ENCODE data around the gene CPEB4.

Gene CPEB4

GRCh38 chr5:173887610-173888472 lies at the start of gene CPEB4:
TSS of gene CPEB4 (plus strand) at chr5:173888349. CDS start at chr5:173889734, 1,385 bp downstream.
- peak; percentile 100 for DNase-seq (ENCODE audit: low read depth, low spot score)

DNA sequence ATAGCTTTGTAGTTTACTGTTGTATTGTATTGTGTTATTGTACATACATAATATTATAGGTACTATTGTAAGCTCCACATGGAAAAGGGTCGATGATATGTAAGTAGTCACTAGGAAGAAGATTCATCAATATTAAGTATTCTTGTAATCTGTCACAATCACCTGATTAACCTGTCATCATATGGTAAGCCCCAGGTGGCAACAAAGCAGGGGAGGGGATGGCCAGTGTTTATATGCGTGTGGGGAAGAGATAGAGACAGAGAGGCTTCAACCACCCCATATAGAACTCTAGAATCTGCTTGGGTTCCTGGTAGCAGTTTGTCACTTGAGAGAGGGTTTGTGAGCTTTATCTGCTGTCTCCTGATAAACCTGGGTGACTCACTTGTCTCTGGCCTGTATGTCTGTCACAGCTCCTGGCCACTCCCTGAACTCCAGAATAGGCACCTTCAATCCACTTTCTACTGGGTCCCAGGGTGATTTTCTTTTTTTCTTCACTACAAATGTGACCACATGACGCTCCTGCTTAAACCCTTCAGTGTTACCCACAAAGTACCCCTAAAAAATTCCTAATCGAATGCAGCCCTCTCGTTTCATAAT lies 48.9 kb upstream of the CPEB4 start:
- DNase-seq (ENCODE audit: low read depth, low spot score) = no peak

DNA sequence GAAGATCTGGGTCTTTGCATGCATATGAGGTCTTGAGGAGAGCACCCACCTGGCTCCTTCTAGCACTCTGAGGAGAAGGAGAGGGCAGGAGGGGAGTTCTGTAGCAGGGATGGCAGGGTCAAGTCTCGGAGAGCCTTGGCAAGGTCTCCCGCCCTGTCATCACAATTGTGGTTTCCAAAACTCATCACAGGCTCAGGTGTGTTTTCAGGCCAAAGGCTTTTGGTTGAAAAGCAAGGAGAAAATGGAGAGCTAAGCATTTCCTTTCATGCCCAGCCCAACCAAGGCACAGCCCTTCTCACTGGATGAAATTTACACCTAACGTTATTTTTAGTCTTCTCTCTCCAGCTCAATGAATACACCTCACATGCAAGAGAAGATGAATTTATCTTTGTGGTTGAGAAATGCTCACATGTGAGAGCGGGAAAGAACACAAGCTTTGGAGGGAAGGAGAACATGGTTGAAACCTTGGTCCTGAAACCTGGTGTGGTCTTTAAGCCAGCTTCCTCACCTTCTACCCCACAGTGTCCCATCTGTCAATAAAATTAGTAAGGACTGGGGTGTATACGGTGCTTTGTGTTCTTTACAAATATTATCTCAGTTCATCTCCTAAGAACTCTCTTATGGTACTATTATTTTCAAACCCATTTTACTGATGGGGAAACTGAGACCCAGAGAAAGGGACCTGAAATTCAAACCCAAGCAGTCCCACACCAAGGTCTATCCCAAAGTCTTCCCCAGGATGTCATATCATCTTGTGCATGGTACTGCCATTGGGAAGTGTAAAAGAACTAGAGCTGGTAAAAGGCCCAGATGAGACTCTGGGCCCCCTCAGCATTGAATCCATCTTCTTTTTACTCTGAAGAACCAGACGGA lies 47.8 kb upstream of the CPEB4 start:
- DNase-seq (ENCODE audit: low read depth, low spot score) = no peak

- DNase-seq (ENCODE audit: low read depth, low spot score) = no peak
Measured at GRCh38 chr5:173841710-173842109, 46.4 kb upstream of the CPEB4 start.

DNA sequence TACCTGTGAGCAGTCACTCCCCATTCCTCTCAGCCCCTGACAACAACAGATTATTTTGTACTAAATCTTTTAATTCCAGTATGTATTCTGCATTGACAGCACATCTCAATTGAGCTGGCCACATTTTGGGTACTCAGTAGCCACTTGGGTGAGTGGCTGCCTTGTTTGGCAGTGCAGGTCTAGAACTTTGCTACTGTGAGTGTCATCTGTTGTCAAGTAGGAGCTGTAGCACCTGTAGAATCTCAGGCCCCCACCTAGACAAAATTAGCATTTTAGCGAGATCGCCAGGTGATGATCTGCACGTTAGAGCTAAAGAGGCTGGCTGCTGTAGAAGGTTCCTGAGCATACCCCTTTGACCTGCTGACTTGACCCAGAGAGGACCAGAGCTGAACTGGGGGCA lies 44.4 kb upstream of the CPEB4 start:
- no peak for DNase-seq (ENCODE audit: low read depth, low spot score)

- no peak for DNase-seq (ENCODE audit: low read depth, low spot score)
Measured at GRCh38 chr5:173845321-173845720, 42.8 kb upstream of the CPEB4 start.

DNA sequence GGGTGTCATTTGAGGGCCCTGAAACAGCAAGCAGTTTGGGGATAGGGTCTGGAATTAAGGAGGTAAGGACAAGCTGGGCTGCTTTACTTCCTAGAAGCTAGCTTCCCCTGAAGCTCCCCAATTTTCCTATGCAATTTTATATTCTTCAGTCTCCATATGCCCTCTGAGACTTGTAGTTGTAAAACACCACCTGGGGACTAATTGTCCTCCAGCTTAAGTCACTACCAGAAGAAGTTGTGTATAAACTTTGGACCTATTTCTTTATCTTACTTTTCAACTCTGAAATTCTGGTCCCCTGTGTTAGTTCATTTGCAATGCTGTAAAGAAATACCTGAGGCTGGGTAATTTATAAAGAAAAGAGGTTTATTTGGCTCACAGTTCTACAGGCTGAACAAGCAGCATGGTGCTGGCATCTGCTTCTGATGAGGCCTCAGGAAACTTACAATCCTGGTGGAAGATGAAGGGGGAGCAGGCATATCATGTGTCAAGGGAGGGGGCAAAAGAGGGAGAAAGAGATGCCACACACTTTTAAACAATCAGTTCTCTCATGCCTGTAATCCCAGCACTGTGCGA lies 41.1 kb upstream of the CPEB4 start:
- no peak for DNase-seq (ENCODE audit: low read depth, low spot score)

- no peak for DNase-seq (ENCODE audit: low read depth, low spot score)
Measured at GRCh38 chr5:173848986-173849596, 39.1 kb upstream of the CPEB4 start.

- no peak for DNase-seq (ENCODE audit: low read depth, low spot score)
Measured at GRCh38 chr5:173849908-173850307, 38.2 kb upstream of the CPEB4 start.

- no peak for DNase-seq (ENCODE audit: low read depth, low spot score)
Measured at GRCh38 chr5:173850659-173851058, 37.5 kb upstream of the CPEB4 start.

DNA sequence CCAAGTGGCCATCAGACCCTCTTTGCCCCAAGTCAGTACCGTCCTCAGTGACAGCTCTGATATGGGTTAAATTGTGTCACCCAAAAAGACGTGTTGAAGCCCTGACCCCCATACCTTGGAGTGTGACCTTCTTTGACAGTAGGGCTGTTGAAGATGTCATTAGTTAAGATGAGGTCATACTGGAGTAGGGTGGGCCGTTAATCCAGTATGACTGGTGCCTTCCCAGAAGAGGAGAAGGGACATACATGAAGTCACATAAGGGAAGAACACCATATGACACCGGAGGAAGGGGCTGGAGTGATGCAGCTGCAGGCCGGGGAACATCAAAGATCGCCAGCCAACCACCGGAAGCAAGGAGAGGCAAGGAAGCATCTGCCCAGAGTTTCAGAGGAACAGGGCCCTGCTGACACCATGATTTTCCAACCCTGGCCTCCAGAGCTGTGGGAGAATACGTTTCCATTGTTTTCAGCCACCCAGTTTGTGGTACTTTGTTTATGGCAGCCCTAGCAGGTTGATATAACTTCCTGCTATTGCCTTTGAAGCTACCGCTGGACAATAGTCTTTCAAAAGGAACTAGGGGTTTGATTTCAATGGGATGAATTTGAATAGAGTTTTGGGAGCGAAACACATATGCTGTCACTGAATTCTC lies 36.4 kb upstream of the CPEB4 start:
- DNase-seq (ENCODE audit: low read depth, low spot score) = no peak

- no peak for DNase-seq (ENCODE audit: low read depth, low spot score)
Measured at GRCh38 chr5:173852790-173853359, 35.3 kb upstream of the CPEB4 start.

DNA sequence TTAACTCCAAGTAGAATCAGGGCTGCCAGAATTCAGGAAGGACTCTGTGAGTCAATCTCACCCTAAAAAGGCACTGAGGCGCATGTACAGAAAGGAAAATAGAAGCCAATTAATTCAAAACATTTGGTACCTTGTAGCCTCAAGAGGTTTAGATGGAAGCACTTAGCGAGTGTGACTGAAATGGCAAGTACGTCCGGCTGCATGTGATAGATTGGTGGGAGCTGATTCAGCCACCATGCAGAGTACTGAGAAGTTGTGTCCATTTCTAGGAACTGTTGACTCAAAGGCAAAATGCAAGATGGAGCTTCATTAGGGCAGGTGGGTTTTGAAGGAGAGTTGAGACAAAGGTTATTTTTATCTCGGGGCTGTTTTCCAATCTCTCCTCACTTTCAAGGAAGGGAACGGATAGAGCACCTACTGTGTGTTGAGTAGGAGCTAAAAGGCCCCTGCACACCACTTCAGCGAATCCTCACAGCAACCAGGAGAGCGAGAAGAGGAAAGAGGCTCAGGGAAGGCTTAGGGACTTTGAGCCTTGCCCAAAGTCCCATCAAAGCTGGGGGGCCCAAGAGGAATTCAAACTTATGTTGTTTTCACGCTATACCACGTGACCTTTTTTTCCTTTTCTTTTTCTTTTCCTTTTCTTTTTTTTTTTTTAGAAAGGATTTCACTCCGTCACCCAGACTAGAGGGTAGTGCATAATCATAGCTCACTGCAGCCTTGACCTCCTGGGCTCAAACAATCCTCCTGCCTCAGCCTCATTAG lies 34.6 kb upstream of the CPEB4 start:
- DNase-seq (ENCODE audit: low read depth, low spot score) = peak; percentile 44

GRCh38 chr5:173855162-173855994 lies 32.8 kb upstream of the CPEB4 start:
- no peak for DNase-seq (ENCODE audit: low read depth, low spot score)

GRCh38 chr5:173855995-173856656 lies 32.0 kb upstream of the CPEB4 start:
- DNase-seq (ENCODE audit: low read depth, low spot score) = no peak

DNA sequence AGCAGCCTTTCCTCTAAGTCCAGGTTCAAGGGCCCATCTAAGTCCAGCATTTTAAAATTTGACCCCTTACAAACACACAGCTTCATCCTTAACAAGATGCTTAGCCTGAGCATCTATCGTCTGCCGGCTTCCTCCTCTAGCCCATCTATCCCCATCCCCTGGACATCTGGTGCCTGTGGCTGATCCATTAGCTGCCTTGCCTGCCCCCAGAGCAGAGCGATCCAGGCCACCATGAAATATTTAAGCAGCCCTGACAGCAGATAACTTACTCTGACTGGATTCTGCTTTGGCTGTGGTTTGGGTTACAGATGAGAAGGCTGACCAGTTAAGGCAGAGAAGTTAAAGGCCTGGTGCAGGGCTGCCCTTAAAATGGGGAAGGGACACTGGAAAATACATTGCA lies 30.9 kb upstream of the CPEB4 start:
- DNase-seq (ENCODE audit: low read depth, low spot score) = no peak

GRCh38 chr5:173858021-173858669 lies 30.0 kb upstream of the CPEB4 start:
- DNase-seq (ENCODE audit: low read depth, low spot score) = no peak
